Panc1 (cell line): ENCODE data around the gene MEGF11.

Source experiments
- CTCF ChIP-seq: fragments of 450-650 bp; IDR thresholded peaks from 2 replicates; pipeline ENCODE4 v1.5.1; 2017; ENCODE audit warnings: mild to moderate bottlenecking
- POLR2AphosphoS5 ChIP-seq: IDR thresholded peaks from 2 replicates; pipeline ENCODE4 v1.6.1; 2012; ENCODE audit warnings: mild to moderate bottlenecking, low read depth, low read length, moderate library complexity
- REST ChIP-seq, 2 experiments: IDR thresholded peaks; 2 replicates each; pipeline ENCODE4 v1.6.1; 2011 to 2012; ENCODE audit warnings: low read depth in 2 of 2, control low read depth in 1 of 2, low read length in 1 of 2, mild to moderate bottlenecking in 1 of 2, moderate library complexity in 1 of 2; ENCODE audit not compliant: insufficient read depth in 1 of 2
- SIN3A ChIP-seq: IDR thresholded peaks from 2 replicates; pipeline ENCODE4 v1.6.1; 2012; ENCODE audit warnings: low read depth, mild to moderate bottlenecking, low read length, moderate library complexity, borderline replicate concordance; ENCODE audit not compliant: insufficient read depth
- TCF7L2 ChIP-seq: IDR thresholded peaks from 2 replicates; pipeline ENCODE4 v1.6.1; 2011; ENCODE audit warnings: mild to moderate bottlenecking, low read depth, low read length, inconsistent platforms

- TF ChIP-seq POLR2AphosphoS5: no peak
- no peak for TF ChIP-seq SIN3A
- TF ChIP-seq CTCF: no peak
- no peak for TF ChIP-seq REST (IDR thresholded peaks at IDR 0.05; ENCODE audit: insufficient read depth in 1 of 2, low read depth in 2 of 2, low read length in 1 of 2)
- no peak for TF ChIP-seq TCF7L2
Observed at GRCh38 chr15:66251065-66251789, 2.3 kb downstream of the MEGF11 start.
